Activated CD8-positive, alpha-beta T cell treated with anti-CD3 and anti-CD28 coated beads for 36 hours (primary cell): ENCODE measurements around the gene MAPK1. TPM values are rescaled to one million over a fixed set of nuclear protein-coding genes. Genes with fewer than 3 reads are reported as not detected.

Experiments
- ATAC-seq: fragments of 200-7000 bp; cut with Tn5 transposase; one replicate; pipeline ENCODE4 v1.10.0; 2021; ENCODE audit warnings: mild to moderate bottlenecking, moderate library complexity
- CTCF ChIA-PET: fragments of 350-600 bp; sonication (Branson Sonifier 250); formaldehyde crosslinking; loops from one replicate; lab custom pipeline; 2021; ENCODE audit warnings: antibody characterized with exemption; lab: Charles Lee
- POLR2A ChIA-PET: fragments of 350-600 bp; sonication (Branson Sonifier 250); formaldehyde crosslinking; loops from one replicate; lab custom pipeline; 2021; ENCODE audit warnings: antibody characterized with exemption; lab: Charles Lee
- DNase-seq: peaks from one replicate; pipeline ENCODE4 v3.0.0-alpha.2; 2020
- H3K27ac Mint-ChIP-seq: one replicate; pipeline ENCODE4 v1.8.0; 2021; ENCODE audit warnings: mild to moderate bottlenecking, mixed read lengths
- H3K27me3 Mint-ChIP-seq: one replicate; pipeline ENCODE4 v1.8.0; 2021; ENCODE audit warnings: mixed read lengths
- H3K36me3 Mint-ChIP-seq: one replicate; pipeline ENCODE4 v1.8.0; 2021; ENCODE audit warnings: low read depth, mixed read lengths
- H3K4me1 Mint-ChIP-seq: one replicate; pipeline ENCODE4 v1.8.0; 2021; ENCODE audit warnings: low read depth, mixed read lengths
- H3K4me3 Mint-ChIP-seq: one replicate; pipeline ENCODE4 v1.8.0; 2021; ENCODE audit warnings: mild to moderate bottlenecking, moderate library complexity, mixed read lengths
- H3K9me3 Mint-ChIP-seq: one replicate; pipeline ENCODE4 v1.8.0; 2021; ENCODE audit warnings: mixed read lengths
- intact Hi-C: fragments of 100-400 bp; cut with micrococcal nuclease; formaldehyde crosslinking; loops from one replicate; pipeline ENCODE4 v1.10.0; 2022
- total RNA-seq, 2 experiments: library from RNA; stranded (reverse); gene quantifications; one replicate each; pipeline ENCODE4 v1.2.3, GENCODE V29; 2021
- TF ChIP-seq, protein P1 (sequence below): fragments of 200-600 bp; IDR thresholded peaks from one replicate; pipeline ENCODE4 v1.8.0; 2022; ENCODE audit warnings: antibody characterized with exemption, mild to moderate bottlenecking

The MAPK1 gene
- total RNA-seq, 2 experiments from 2014 or later = 87.1 to 93.4 TPM

DNA sequence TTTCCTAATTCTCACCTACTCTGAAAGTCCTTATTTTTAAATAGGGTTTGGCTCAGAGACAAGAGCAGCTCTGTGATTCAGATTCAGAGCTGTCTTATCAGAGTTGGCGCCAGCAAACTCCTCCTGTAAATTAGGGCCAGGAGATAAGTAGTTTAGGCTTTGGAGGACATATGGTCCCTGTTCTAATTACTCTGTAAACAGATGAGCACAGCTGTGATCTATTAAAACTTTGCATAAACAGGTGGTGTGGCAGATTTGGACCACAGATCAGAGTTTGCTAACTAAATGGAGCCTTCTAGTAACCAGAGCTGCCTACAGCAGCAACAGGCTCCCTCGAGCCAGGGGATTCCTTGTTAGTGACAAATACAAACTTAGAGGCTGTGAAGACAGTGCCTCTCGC, 159.8 kb downstream of the MAPK1 start:
- H3K4me3 Mint-ChIP-seq = no peak overlapping the region
- no peaks in the 10 kb centered on the region for H3K36me3 Mint-ChIP-seq
- no peaks in the 10 kb centered on the region for H3K4me1 Mint-ChIP-seq
- H3K9me3 Mint-ChIP-seq = no peaks in the 10 kb centered on the region
- intact Hi-C loops = no loop called here
- DNase-seq = no peak
- ATAC-seq = no peak
- POLR2A ChIA-PET = interaction anchor here (0.6 kb wide), 1 partner anchor 10 kb away, joined by 3 read pairs; no protein-coding TSS in a partner anchor
- no peaks in the 10 kb centered on the region for H3K27me3 Mint-ChIP-seq
- TF ChIP-seq, protein P1, sequence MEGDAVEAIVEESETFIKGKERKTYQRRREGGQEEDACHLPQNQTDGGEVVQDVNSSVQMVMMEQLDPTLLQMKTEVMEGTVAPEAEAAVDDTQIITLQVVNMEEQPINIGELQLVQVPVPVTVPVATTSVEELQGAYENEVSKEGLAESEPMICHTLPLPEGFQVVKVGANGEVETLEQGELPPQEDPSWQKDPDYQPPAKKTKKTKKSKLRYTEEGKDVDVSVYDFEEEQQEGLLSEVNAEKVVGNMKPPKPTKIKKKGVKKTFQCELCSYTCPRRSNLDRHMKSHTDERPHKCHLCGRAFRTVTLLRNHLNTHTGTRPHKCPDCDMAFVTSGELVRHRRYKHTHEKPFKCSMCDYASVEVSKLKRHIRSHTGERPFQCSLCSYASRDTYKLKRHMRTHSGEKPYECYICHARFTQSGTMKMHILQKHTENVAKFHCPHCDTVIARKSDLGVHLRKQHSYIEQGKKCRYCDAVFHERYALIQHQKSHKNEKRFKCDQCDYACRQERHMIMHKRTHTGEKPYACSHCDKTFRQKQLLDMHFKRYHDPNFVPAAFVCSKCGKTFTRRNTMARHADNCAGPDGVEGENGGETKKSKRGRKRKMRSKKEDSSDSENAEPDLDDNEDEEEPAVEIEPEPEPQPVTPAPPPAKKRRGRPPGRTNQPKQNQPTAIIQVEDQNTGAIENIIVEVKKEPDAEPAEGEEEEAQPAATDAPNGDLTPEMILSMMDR = no peak
- CTCF ChIA-PET = interaction anchor here (0.7 to 2.1 kb wide), 5 partner anchors 10 to 265 kb away, joined by 3 to 16 read pairs (median 3); partner anchors contain the start of gene PPM1F
- H3K27ac Mint-ChIP-seq = no peak overlapping the region

Other genes starting within 250 kb of the MAPK1 start
- 10 to 100 TPM; 60.1 to 64.9 TPM for gene YDJC, start 237.6 kb downstream of the MAPK1 start, total RNA-seq
- gene CCDC116, start 234.9 kb downstream of the MAPK1 start, total RNA-seq = under 1 TPM in 1 of 2 experiments, not detected in 1; 0.45 TPM
- 10 to 100 TPM; 38.6 to 41.3 TPM for gene SDF2L1, start 225.3 kb downstream of the MAPK1 start, total RNA-seq
- gene PPIL2, start 201.6 kb downstream of the MAPK1 start, total RNA-seq = 10 to 100 TPM; 41.5 to 42.5 TPM
- gene YPEL1, start 131.9 kb downstream of the MAPK1 start, total RNA-seq = 1 to 10 TPM in 1 of 2 experiments, under 1 TPM in 1; 0.99 to 1.2 TPM
- 10 to 100 TPM; 18.2 to 18.8 TPM for gene PPM1F, start 85.2 kb upstream of the MAPK1 start, total RNA-seq
- 10 to 100 TPM; 33.6 to 34.0 TPM for gene TOP3B, start 115.1 kb upstream of the MAPK1 start, total RNA-seq